Fibroblast of skin of right biceps (primary cell): ENCODE results near the gene UMPS.
"Not testable (repeated sequence)": the region's sequence is repeated elsewhere in the genome, so short reads cannot be mapped to it uniquely, and the experiment has no call there.

Experiments used
- DNase-seq: peaks from one replicate; pipeline ENCODE4 v3.0.0-alpha.2; 2013

The UMPS gene

DNA sequence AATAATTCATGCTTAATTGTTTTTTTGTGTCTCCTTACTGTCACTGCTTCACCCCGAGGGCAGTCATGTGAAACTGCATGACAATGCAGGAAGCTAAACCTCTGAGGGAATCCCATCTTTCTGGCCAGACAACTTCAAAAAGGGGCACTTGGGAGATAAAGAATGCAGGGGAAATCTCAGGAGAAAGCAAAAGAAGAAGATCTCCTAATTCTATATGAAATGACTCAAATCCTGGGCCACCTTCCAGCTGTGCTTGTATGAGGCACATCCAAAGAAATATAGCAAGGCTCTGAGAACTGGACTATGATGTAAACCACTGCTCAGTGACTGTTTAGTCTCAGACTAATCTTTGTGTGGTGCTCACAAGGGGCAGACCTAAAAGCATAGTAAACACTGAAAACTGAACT lies 22.6 kb upstream of the UMPS start:
- DNase-seq: peak; percentile 95

- no peak for DNase-seq
These were observed 15.9 kb upstream of the UMPS start for GRCh38 chr3:124714223-124714853.

DNA sequence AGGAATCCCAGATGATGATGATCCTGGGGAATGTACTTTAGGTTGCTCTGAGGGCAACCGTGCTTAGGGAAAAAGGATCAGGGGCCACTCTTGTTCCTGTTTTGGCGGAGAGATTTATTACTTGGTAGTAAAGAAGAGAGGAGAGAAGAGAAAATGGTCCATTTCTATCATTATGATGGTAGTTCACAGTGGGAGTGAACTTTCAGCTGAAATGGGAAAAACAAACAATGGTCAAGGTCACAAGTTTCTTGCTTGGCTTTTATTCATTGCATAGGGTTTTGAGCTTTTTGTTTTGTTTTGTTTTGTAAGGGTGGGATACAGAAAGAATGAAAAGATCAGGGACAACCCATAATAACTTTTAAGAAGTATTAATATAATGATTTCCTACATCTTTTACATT lies 7.7 kb upstream of the UMPS start:
- DNase-seq: no peak

- no peak for DNase-seq
These were observed 667 bp downstream of the UMPS start for GRCh38 chr3:124730941-124731297.

DNA sequence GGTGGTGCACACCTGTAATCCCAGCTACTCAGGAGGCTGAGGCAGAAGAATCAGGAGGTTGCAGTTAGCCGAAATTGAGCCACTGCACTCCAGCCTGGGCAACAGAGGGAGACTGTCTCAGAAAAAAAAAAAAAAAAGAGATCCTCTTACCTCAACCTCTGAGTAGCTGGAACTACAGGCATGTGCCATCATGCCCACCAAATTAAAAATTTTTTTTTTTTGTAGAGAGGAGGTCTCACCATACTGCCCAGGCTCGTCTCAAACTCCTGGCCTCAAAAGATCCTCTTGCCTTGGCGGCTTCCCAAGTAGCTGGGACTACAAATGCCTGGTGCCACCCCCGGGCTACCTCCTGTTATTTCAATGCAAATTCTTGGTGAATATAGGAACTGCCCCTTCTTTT lies 1.5 kb downstream of the UMPS start:
- no peak for DNase-seq

DNA sequence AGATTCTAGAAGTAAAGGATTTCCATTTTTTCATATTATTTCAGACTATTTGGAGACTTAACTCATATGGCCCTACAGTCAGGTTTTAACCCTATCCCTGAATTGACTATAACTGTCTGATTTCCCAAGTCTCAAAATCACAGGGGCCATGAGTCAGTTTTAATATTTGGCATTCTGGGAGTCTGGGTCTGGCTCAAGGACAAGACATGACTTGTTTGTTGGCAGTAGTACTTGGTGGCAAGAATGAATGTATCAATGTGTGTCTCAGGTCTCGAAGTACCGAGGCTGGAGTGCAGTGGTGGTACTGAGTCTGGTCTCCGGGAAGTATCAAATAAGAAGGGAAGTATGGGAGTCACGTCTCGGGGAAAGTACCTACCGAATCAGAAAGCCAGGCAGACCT lies 10.8 kb downstream of the UMPS start:
- DNase-seq: no peak

- DNase-seq: no peak
These were observed 15.5 kb downstream of the UMPS start for GRCh38 chr3:124745756-124746155.

DNA sequence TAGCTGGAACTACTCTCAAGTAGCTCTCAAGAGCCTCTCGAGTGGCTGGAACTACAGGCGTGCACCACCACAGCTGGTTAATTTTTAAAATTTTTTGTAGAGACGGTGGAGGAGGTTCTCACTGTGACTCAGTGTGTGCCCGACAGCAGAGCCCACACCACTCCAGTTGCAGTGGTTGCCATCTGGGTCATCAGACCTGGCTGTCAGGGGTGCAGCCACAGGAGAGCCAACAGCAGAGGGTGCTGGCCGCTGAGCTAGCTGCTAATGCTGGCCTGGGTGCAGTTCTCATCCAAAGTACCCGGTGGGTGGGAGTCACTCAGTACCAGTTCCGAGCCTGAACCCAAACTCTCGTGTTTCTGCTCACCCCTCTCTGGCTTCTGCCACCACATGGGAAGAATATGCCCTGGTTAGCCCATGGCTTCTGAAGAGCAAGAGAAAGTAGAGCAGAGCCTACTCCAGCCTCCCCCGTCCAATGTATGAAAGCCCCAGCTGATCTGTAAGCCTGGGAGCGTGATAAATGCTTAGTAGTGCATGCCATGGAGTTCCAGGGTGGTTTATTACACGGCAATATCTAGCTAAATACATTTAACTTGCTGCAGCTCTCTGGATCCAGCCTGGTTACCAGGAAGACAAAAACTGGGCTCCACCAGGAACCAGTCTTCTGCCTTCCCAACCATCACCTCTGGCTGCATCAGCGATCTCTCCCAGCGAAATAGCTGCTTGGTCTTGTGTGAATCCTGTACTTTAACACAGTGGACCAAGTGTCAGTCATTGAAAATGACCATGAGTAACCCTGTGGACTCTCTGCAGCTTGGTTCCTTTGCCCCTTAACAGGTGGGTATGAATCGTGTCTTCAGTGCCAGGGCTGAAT lies 17.1 kb downstream of the UMPS start:
- DNase-seq: no peak

DNA sequence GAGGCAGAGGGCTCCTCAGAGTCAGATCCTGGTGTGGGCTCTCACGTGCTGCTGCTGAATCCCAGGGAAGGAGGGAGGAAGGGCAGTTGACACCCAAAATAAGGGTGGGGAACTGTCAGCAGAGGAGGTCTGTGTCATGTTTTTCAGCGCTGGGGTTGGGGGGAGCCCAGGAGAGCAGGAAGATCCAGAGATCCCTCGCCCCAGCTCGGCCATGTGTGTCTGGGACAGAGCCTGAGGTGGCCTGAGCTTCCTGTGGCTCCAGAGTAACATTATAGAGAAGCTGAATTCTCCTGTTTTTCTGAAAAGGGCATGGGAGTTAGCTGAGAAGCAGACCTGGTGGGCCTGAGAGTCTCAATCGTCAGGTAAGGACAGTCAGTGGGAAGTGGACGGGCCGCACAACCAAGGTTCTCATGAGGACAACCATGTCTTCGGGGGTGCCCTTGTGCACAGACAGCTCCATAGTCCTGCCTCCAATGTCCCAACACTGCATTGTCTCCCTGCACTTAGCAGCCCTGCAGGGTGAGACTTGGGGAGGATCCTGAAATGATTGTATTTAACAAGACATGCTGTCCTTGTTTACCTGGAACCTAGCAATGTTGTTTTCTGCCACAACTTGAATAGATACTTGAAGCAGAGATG lies 18.4 kb downstream of the UMPS start:
- no peak for DNase-seq

- DNase-seq: not testable (repeated sequence)
These were observed 19.6 kb downstream of the UMPS start for GRCh38 chr3:124749877-124750276.

GRCh38 chr3:124751501-124751900 lies 21.2 kb downstream of the UMPS start:
- DNase-seq: no peak

DNA sequence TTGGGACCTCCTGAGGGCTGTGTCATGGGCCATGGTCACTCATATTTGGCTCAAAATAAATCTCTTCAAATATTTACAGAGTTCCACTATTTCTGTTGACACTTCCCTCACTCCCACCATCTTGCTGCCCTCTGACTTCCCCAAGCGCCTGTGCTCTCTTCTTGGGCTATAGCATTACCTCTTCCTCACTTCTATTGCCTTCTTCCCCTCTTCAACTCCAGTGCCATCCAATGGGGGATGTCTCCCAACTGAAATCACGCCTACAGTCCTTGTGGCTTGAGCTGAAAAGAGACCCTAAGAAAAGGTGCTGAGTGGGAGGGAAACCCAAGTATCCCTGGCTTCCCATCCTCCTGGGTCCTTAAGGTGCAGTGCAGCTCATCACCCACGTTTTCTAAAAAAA lies 21.8 kb downstream of the UMPS start:
- DNase-seq: no peak

- DNase-seq: not testable (repeated sequence)
These were observed 27.7 kb downstream of the UMPS start for GRCh38 chr3:124757926-124758325.

GRCh38 chr3:124758851-124759635 lies 28.8 kb downstream of the UMPS start:
- no peak for DNase-seq

DNA sequence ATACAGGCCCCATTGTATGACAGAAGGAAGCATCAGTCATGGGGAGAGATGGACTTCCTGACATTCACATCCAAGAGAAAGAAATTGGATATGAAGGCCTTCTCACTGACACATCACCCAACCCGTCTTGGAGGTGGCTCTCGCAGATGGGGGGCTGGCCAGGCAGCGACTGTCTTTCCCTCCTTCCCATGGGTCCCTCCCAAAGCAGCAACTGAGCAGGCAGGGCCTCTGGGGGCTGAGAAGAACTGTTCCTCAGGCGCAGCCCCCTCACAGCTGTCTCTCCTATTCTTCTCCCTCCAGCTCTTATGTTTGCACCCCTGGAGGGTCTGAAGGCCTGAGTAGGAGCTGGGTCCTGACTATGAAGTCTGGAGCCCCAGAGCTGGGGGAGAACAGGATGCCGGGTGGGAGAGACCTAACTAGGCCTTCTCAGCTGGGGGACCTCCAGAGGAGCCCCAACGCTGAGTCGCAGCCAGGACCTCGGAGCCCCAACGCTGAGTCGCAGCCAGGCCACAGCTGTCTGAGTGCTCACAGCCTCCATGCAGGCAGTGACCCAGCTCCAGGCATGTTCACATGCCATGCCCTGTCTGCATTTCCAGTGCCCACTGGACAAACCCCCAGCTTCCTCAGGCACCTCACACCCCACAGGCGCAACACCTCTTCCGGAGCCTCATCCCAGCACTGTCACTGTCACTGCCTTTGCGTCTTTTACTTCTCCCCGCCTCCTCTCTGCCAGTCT lies 29.6 kb downstream of the UMPS start:
- DNase-seq: no peak

- peak; percentile 71 for DNase-seq
These were observed 30.3 kb downstream of the UMPS start for GRCh38 chr3:124760601-124761000.

DNA sequence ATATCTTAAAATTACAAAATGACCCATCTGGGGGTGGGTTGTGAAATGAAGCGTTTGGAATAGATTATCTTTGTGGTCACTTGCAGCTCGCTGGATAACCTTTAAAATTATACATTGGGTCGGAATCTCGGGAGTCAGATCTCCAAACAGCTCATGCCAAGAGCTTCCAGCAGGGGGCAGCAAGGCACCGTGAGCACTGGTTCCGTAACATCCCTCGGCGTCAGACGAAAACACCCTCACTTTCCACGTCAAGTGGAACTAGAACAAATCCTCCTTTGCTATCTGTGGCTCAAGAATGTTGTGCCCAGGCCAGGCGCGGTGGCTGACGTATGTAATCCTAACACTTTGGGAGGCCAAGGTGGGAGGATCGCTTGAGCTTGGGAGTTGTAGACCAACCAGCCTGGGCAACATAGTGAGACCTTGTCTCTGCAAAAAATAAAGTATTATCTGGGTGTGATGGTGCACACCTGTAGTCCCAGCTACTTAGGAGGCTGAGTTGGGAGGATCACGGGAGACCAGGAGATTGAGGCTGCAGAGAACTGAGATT lies 31.1 kb downstream of the UMPS start:
- peak; percentile 77 for DNase-seq

DNA sequence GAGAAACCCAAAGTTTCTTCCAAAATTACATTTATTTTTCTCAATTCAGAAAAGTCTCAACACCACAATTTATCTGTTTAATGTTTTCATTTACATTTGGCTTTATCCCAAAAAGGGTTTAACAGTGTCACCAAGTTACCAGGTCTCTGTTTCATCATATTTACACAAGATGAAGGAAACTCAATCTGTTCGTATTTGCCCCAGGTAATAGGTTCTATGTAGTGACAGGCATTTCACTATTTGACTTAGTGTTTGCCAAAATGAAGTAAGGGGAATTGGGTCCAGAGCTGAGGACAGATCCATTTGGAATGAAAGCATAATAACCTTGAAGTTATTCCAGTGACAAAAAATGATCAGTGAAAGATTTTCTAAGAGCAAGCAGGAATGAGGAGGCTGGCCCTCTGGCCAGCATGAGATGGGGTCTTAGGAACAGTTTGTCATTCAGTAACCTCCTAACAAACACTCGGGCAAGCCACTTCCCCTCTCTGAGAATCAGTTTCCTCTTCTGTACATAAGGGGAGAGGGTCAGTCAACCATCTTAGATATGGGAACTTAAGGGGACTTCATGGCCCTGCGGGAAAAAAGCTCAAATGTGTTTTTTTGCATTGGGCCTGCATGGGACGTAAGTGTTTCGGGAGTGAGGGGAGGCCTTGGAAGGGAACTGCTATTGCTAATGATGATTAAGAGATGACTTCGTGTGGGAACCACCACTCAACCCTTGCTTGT lies 31.8 kb downstream of the UMPS start:
- DNase-seq: no peak

DNA sequence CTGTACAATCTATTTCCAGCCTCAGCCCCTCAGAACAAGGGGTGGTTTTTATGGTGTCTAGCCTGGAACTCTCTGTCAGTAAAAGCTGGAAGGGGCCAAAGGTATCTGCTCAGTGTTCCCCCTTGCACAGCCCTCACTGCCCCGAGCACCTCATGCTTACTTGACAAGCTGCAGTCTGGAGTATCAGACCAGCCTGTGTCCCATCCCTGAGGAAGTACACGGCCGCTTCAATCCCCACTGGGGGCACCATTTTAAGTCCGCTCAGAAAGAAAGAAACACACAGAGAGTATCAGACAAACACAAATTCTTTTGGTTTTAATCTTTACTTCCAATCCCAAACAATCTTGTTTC lies 32.4 kb downstream of the UMPS start:
- no peak for DNase-seq

- DNase-seq: no peak
These were observed 33.0 kb downstream of the UMPS start for GRCh38 chr3:124763206-124763605.

GRCh38 chr3:124763644-124764358 lies 33.5 kb downstream of the UMPS start:
- DNase-seq: no peak
